H1 (cell line): Measurements from ENCODE around the gene MAGEB4. TPM values are rescaled to one million over a fixed set of nuclear protein-coding genes. Genes with fewer than 3 reads are reported as not detected.

Experiments used
- CTCF ChIA-PET: fragments of 300-600 bp; sonication (Branson Sonifier 250); formaldehyde crosslinking; loops from one replicate; lab custom pipeline; 2021; ENCODE audit not compliant: partially characterized antibody; lab: Charles Lee
- POLR2A ChIA-PET: fragments of 300-600 bp; sonication (Branson Sonifier 250); formaldehyde crosslinking; loops from one replicate; lab custom pipeline; 2021; ENCODE audit warnings: inconsistent platforms; ENCODE audit not compliant: partially characterized antibody; lab: Charles Lee
- DNase-seq, 2 experiments: peaks; one replicate each; pipeline versions ENCODE4 v3.0.0 to v3.0.0-alpha.2; 2010 to 2022; ENCODE audit warnings: low spot score in 2 of 2, low read depth in 1 of 2, mixed read lengths in 1 of 2
- FAIRE-seq: peaks from 2 replicates; lab custom pipeline; 2011; peaks lifted over from hg19 to GRCh38; lab: Jason Lieb, UNC
- H2AFZ ChIP-seq: 2 replicates; pipeline ENCODE4 v1.8.1; 2012; ENCODE audit warnings: low read length, inconsistent platforms
- H2AK5ac ChIP-seq: 2 replicates; pipeline ENCODE4 v1.6.1; 2013; ENCODE audit warnings: low read depth, low read length
- H2BK120ac ChIP-seq: replicated peaks from 2 replicates; pipeline ENCODE3; 2013; ENCODE audit warnings: low read depth, low read length, inconsistent platforms
- H2BK12ac ChIP-seq: 2 replicates; pipeline ENCODE4 v1.6.1; 2013; ENCODE audit warnings: low read depth, low read length
- H2BK15ac ChIP-seq: 2 replicates; pipeline ENCODE4 v1.6.1; 2013; ENCODE audit warnings: low read length
- H2BK20ac ChIP-seq: 2 replicates; pipeline ENCODE4 v1.6.1; 2013; ENCODE audit warnings: low read length
- H2BK5ac ChIP-seq: 2 replicates; pipeline ENCODE4 v1.6.1; 2013; ENCODE audit warnings: low read depth, low read length
- H3K14ac ChIP-seq: 2 replicates; pipeline ENCODE4 v1.6.1; 2013; ENCODE audit warnings: inconsistent platforms; ENCODE audit not compliant: insufficient read length
- H3K18ac ChIP-seq: 2 replicates; pipeline ENCODE4 v1.6.1; 2013; ENCODE audit warnings: low read length; ENCODE audit errors: extremely low read depth
- H3K23ac ChIP-seq: 2 replicates; pipeline ENCODE4 v1.6.1; 2013; ENCODE audit warnings: inconsistent platforms; ENCODE audit not compliant: insufficient read length
- H3K23me2 ChIP-seq: 2 replicates; pipeline ENCODE4 v1.6.1; 2013; ENCODE audit warnings: low read depth, low read length
- H3K27ac ChIP-seq: 2 replicates; pipeline ENCODE4 v1.6.1; 2011; ENCODE audit warnings: low read depth, low read length, inconsistent platforms
- H3K27me3 ChIP-seq, 4 experiments: replicated peaks in 1 of 4; 1 replicate in 1 of 4; 2 replicates in 3 of 4; pipeline versions ENCODE4 v1.6.1 to v1.8.1; 2011 to 2013; ENCODE audit warnings: low read length in 3 of 4, mild to moderate bottlenecking in 3 of 4, inconsistent platforms in 2 of 4, mixed read lengths in 2 of 4, moderate library complexity in 1 of 4; ENCODE audit not compliant: control insufficient read depth in 3 of 4, insufficient read depth in 3 of 4; ENCODE audit errors: extremely low read depth in 1 of 4
- H3K36me3 ChIP-seq, 4 experiments: 2 replicates each; pipeline versions ENCODE4 v1.6.1 to v1.8.1; 2011 to 2013; ENCODE audit warnings: mild to moderate bottlenecking in 4 of 4, low read length in 3 of 4, moderate library complexity in 2 of 4, control low read depth in 1 of 4, inconsistent platforms in 1 of 4; ENCODE audit not compliant: insufficient read depth in 4 of 4, control insufficient read depth in 2 of 4
- H3K4ac ChIP-seq: replicated peaks from 2 replicates; pipeline ENCODE3; 2013; ENCODE audit warnings: low read length, low read depth, mixed read lengths, inconsistent platforms; ENCODE audit not compliant: insufficient read length
- H3K4me1 ChIP-seq, 4 experiments: replicated peaks in 1 of 4; 1 replicate in 1 of 4; 2 replicates in 3 of 4; pipeline versions ENCODE4 v1.6.1 to v1.8.1; 2011 to 2013; ENCODE audit warnings: low read length in 3 of 4, inconsistent platforms in 2 of 4, mixed read lengths in 1 of 4; ENCODE audit not compliant: insufficient read depth in 4 of 4, control insufficient read depth in 3 of 4
- H3K4me2 ChIP-seq, 2 experiments: 2 replicates each; pipeline versions ENCODE4 v1.6.1 to v1.8.1; 2011 to 2013; ENCODE audit warnings: low read depth in 2 of 2, low read length in 2 of 2, control low read depth in 1 of 2, inconsistent platforms in 1 of 2, mild to moderate bottlenecking in 1 of 2; ENCODE audit not compliant: insufficient read depth in 1 of 2
- H3K4me3 ChIP-seq, 4 experiments: fragments of 200-600, 300-600 bp in 1 of 4; sonication (generic), shearing (Covaris generic), sonication (Bioruptor Twin) in 1 of 4; 2 replicates each; pipeline versions ENCODE4 v1.5.1 to v1.8.1; 2011 to 2016; ENCODE audit warnings: low read length in 4 of 4, low read depth in 3 of 4, control low read depth in 2 of 4, inconsistent platforms in 2 of 4, mild to moderate bottlenecking in 2 of 4, mixed read lengths in 1 of 4, moderate library complexity in 1 of 4; ENCODE audit not compliant: insufficient read depth in 2 of 4; ENCODE audit errors: extremely low read depth in 1 of 4
- H3K56ac ChIP-seq: replicated peaks from 2 replicates; pipeline ENCODE3; 2013; ENCODE audit warnings: low read depth, mild to moderate bottlenecking, mixed read lengths, low read length, inconsistent platforms; ENCODE audit not compliant: insufficient read length
- H3K79me1 ChIP-seq: 2 replicates; pipeline ENCODE4 v1.6.1; 2013; ENCODE audit warnings: low read depth, low read length, control low read depth
- H3K79me2 ChIP-seq, 2 experiments: 2 replicates each; pipeline versions ENCODE4 v1.6.1 to v1.8.1; 2012 to 2013; ENCODE audit warnings: low read length in 2 of 2, mild to moderate bottlenecking in 2 of 2, inconsistent platforms in 1 of 2; ENCODE audit not compliant: insufficient read depth in 2 of 2, control insufficient read depth in 1 of 2
- H3K9ac ChIP-seq, 4 experiments: replicated peaks in 1 of 4; 1 replicate in 1 of 4; 2 replicates in 3 of 4; pipeline versions ENCODE4 v1.6.1 to v1.8.1; 2011 to 2013; ENCODE audit warnings: low read depth in 3 of 4, low read length in 3 of 4, control low read depth in 2 of 4, mild to moderate bottlenecking in 2 of 4, moderate library complexity in 2 of 4, inconsistent platforms in 1 of 4; ENCODE audit errors: extremely low read depth in 1 of 4
- H3K9me3 ChIP-seq, 2 experiments: 2 replicates each; pipeline versions ENCODE4 v1.6.1 to v1.8.1; 2012 to 2013; ENCODE audit warnings: mild to moderate bottlenecking in 2 of 2, moderate library complexity in 2 of 2, control low read depth in 1 of 2, inconsistent platforms in 1 of 2, low read depth in 1 of 2, low read length in 1 of 2, mixed read lengths in 1 of 2; ENCODE audit not compliant: insufficient read depth in 2 of 2
- H4K20me1 ChIP-seq, 2 experiments: replicated peaks in 1 of 2; 2 replicates each; pipeline versions ENCODE3 to v1.8.1; 2011 to 2013; ENCODE audit warnings: inconsistent platforms in 2 of 2, low read length in 2 of 2, mild to moderate bottlenecking in 1 of 2; ENCODE audit not compliant: insufficient read depth in 2 of 2, control insufficient read depth in 1 of 2
- H4K5ac ChIP-seq: 2 replicates; pipeline ENCODE4 v1.6.1; 2013; ENCODE audit warnings: low read length, low read depth, mixed read lengths, inconsistent platforms; ENCODE audit not compliant: insufficient read length
- H4K8ac ChIP-seq: 2 replicates; pipeline ENCODE4 v1.8.0; 2013; ENCODE audit warnings: mild to moderate bottlenecking, moderate library complexity, low read length, inconsistent platforms; ENCODE audit not compliant: insufficient read depth; ENCODE audit errors: extremely low read depth
- H4K91ac ChIP-seq: replicated peaks from 2 replicates; pipeline ENCODE3; 2013; ENCODE audit warnings: low read length, mixed read lengths, inconsistent platforms; ENCODE audit not compliant: insufficient read length
- EZH2 ChIP-seq: fragments of 200-600 bp; sonication (generic); IDR thresholded peaks from 2 replicates; pipeline ENCODE4 v1.7.1; 2012; ENCODE audit warnings: low read depth, mild to moderate bottlenecking, moderate library complexity, low read length, inconsistent platforms; ENCODE audit not compliant: severe bottlenecking
- HDAC6 ChIP-seq: IDR thresholded peaks from one replicate; pipeline ENCODE4 v1.7.1; 2012; ENCODE audit warnings: low read depth, mild to moderate bottlenecking, inconsistent platforms, low read length, moderate library complexity
- RBBP5 ChIP-seq: IDR thresholded peaks from 2 replicates; pipeline ENCODE4 v1.7.1; 2012; ENCODE audit warnings: low read depth, mild to moderate bottlenecking, inconsistent platforms, low read length, moderate library complexity, borderline replicate concordance
- TCF12 ChIP-seq: IDR thresholded peaks from 2 replicates; pipeline ENCODE4 v1.6.1; 2011; ENCODE audit warnings: low read depth, mild to moderate bottlenecking, low read length
- WGBS, 2 experiments: shearing (Covaris generic) in 1 of 2; methylation state at CpG; one replicate each; pipeline versions ENCODE4 v1.1.6 to v1.1.7; 2013 to 2015; ENCODE audit warnings: low lambda C conversion rate in 2 of 2, mixed read lengths in 2 of 2, inconsistent platforms in 1 of 2, low coverage in 1 of 2, missing lambda C conversion rate in 1 of 2; ENCODE audit not compliant: insufficient replicate concordance in 2 of 2, insufficient coverage in 1 of 2, insufficient read length in 1 of 2; ENCODE audit errors: extremely low coverage in 1 of 2, missing lambda C conversion rate in 1 of 2; 5-methylcytosine and 5-hydroxymethylcytosine counted together
- polyA plus RNA-seq, 7 experiments: library from polyadenylated mRNA; depleted of rRNA in 3 of 7; stranded (reverse) in 5 of 7; unstranded in 2 of 7; fragments of >200 nt in 5 of 7; fragments of 200-250 nt in 2 of 7; gene quantifications; 1 replicate in 5 of 7; 2 replicates in 1 of 7; 4 replicates in 1 of 7; pipeline versions ENCODE4 v1.2.1 to v1.2.3, GENCODE V29; 2011 to 2013; ENCODE audit warnings: missing spikeins in 2 of 7, mixed read lengths in 2 of 7
- total RNA-seq: library from RNA; stranded (reverse); fragmentation: NEBNext Ultra II Directional; extraction: Animal tissue kit (Norgen Biotek cat#: 25700); gene quantifications from 2 replicates; pipeline ENCODE4 v1.2.1, GENCODE V29; 2021
- TF ChIP-seq, protein P1 (sequence below): IDR thresholded peaks from 2 replicates; pipeline ENCODE4 v1.6.1; 2012; ENCODE audit warnings: low read length, inconsistent platforms

Gene MAGEB4
- total and polyA plus RNA-seq, 2 of the 8 experiments (the other 6 are each of a cell fraction or from before 2014, with no cell fraction given) = not detected

DNA sequence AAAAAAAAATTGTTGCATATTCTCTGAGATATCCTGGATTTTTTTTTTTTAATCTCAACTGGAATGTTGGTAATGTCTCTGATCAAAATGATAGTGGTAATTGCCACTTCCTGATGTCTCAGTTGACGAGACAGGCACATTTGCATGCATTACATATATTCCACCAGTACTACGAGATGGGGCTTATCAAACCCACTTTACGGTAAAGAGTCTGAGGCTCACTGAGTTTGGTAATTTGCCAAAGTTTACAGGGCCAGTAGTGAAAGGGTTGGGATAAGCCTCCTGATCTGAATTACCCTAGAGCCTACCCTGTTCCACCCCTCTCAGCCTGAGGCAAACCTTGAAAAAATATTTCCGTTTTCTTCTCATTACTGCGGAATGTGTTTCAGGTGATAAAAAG is 21.1 kb upstream of the MAGEB4 start:
- Histone ChIP-seq H3K18ac (no peak overlapping the region; the same call in 1 of the 2 replicates), H2AFZ (no peak overlapping the region), H4K5ac (no peak overlapping the region), H3K23me2 (no peaks in the 10 kb centered on the region), H3K36me3 (no peaks in the 10 kb centered on the region), H3K4me2 (no peak overlapping the region), H3K14ac (no peak overlapping the region), H4K8ac (no peak overlapping the region), H3K4ac (no peak overlapping the region), H2AK5ac (no peak overlapping the region), H2BK5ac (no peak overlapping the region), H4K20me1 (no peaks in the 10 kb centered on the region), H3K79me2 (no peaks in the 10 kb centered on the region), H3K27me3 (no peaks in the 10 kb centered on the region), H2BK20ac (no peak overlapping the region), H3K4me3 (no peak overlapping the region), H3K4me1 (peaks cover 0 to 9% (median 0%) of the 10 kb centered on the region in 4 experiments; a peak in 2 of 7 replicates), H2BK120ac (peak overlapping the region; percentile 43), H3K9ac (no peak overlapping the region), H2BK12ac (0 out of 2 replicates have a peak overlapping the region, but pooled peaks have one; percentile 60), H3K9me3 (no peaks in the 10 kb centered on the region), H3K56ac (no peak overlapping the region), H3K27ac (no peak overlapping the region), H4K91ac (no peak overlapping the region), H2BK15ac (no peak overlapping the region), H3K79me1 (no peaks in the 10 kb centered on the region), H3K23ac (no peak overlapping the region)
- DNase-seq (no peak), FAIRE-seq (peak; percentile 13)
- CTCF ChIA-PET = no interaction called here
- POLR2A ChIA-PET = no interaction called here
- TF ChIP-seq RBBP5 (no peak), HDAC6 (no peak), EZH2 (no peak), TCF12 (no peak)
- TF ChIP-seq, protein P1, sequence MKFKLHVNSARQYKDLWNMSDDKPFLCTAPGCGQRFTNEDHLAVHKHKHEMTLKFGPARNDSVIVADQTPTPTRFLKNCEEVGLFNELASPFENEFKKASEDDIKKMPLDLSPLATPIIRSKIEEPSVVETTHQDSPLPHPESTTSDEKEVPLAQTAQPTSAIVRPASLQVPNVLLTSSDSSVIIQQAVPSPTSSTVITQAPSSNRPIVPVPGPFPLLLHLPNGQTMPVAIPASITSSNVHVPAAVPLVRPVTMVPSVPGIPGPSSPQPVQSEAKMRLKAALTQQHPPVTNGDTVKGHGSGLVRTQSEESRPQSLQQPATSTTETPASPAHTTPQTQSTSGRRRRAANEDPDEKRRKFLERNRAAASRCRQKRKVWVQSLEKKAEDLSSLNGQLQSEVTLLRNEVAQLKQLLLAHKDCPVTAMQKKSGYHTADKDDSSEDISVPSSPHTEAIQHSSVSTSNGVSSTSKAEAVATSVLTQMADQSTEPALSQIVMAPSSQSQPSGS = no peak
- 82% methylated on average over 5 of the region's 5 CpGs; no CpG with 5 or more reads in 1 of the 2 experiments for whole genome bisulfite sequencing, 2 experiments
